T-helper 9 cell (primary cell): ENCODE data around the gene ACLY.

Experiments
- DNase-seq: peaks from one replicate; pipeline ENCODE4 v3.0.0-alpha.2; 2020

ACLY gene

DNA sequence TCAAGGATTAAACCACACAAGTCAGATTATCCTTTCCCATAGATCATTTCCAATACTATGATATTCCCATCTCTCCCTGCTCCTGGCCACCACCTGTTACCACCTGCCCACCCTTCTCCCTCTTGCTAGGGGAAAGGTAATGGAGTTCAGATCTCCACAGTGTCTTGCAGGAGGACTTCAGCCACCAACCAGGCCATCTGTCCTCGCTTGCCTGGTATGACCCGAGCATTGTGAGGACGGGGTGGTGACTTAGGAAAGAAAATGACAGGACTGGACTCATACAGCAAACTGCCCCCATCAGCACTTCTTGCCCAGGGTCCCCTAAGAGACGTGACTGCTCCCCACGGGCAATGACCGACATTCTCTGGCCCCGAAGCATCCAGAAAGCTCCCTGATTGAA is 95.2 kb downstream of the ACLY start:
- no peak for DNase-seq

DNA sequence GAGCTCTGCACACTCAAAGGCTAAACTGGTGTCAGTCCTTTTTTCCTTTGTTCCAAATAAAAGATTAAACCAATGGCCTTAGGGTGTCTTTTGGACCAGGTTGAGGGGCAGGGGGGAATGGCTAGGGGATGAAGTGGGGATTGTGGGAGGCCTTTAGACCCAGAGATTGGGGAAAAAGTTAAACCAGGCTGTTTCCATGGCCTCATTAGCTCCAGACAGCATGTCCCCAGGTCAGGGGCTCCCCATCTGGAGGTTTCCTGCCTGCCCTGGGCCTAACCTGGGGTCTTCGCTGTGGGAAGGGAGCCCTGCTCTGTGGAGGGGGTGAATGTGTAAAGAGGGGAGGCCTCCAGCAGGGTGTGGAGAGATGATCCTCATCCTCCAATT is 95.6 kb downstream of the ACLY start:
- DNase-seq: no peak

GRCh38 chr17:41822216-41823140 is 96.3 kb downstream of the ACLY start:
- no peak for DNase-seq

GRCh38 chr17:41821776-41822175 is 97.0 kb downstream of the ACLY start:
- no peak for DNase-seq

GRCh38 chr17:41818024-41818423 is 100.7 kb downstream of the ACLY start:
- DNase-seq: no peak
